Cardiac fibroblast (primary cell): Measurements from ENCODE around the gene KRTAP19-6.

Experiments used
- DNase-seq, 2 donors: peaks; one replicate each; pipeline versions ENCODE4 v3.0.0 to v3.0.0-alpha.2; 2010; ENCODE audit warnings: low read depth in 2 of 2
- H3K4me3 ChIP-seq, 2 donors: replicated peaks in 1 of 2; 1 replicate in 1 of 2; 2 replicates in 1 of 2; pipeline ENCODE4 v1.5.1; 2011; ENCODE audit warnings: low read depth in 2 of 2, low read length in 2 of 2, mild to moderate bottlenecking in 2 of 2, moderate library complexity in 1 of 2
- TF ChIP-seq, protein P1 (sequence below): IDR thresholded peaks from one replicate; pipeline ENCODE4 v1.5.1; 2011; ENCODE audit warnings: low read depth, mild to moderate bottlenecking, low read length, inconsistent platforms

Gene KRTAP19-6

DNA sequence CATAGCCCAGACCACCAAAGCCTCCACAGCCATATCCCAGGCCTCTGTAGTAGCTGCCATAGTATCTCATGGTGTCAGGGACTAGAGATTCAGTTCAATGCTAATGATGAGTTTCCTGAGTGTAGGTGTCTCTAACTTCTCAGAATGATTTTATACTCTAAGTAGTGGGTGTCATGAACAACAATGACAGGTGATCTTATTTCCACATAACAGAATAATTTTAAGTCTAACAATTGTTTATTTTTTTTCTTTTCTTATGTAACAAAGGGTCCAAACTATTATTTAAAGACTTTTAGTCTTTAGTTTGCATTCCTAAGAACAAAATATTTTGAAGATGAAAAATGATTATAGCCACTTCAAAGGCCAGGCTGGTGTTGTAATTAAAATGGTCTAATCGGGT, at the start of gene KRTAP19-6:
KRTAP19-6 (minus strand) TSS at position 101 of the 400 bp plus-strand sequence; CDS start at position 70, 31 bp downstream.
- no peak within 1 kb of the TSS for H3K4me3 ChIP-seq
- TF ChIP-seq, protein P1, sequence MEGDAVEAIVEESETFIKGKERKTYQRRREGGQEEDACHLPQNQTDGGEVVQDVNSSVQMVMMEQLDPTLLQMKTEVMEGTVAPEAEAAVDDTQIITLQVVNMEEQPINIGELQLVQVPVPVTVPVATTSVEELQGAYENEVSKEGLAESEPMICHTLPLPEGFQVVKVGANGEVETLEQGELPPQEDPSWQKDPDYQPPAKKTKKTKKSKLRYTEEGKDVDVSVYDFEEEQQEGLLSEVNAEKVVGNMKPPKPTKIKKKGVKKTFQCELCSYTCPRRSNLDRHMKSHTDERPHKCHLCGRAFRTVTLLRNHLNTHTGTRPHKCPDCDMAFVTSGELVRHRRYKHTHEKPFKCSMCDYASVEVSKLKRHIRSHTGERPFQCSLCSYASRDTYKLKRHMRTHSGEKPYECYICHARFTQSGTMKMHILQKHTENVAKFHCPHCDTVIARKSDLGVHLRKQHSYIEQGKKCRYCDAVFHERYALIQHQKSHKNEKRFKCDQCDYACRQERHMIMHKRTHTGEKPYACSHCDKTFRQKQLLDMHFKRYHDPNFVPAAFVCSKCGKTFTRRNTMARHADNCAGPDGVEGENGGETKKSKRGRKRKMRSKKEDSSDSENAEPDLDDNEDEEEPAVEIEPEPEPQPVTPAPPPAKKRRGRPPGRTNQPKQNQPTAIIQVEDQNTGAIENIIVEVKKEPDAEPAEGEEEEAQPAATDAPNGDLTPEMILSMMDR: no peak
- DNase-seq: no peak

DNA sequence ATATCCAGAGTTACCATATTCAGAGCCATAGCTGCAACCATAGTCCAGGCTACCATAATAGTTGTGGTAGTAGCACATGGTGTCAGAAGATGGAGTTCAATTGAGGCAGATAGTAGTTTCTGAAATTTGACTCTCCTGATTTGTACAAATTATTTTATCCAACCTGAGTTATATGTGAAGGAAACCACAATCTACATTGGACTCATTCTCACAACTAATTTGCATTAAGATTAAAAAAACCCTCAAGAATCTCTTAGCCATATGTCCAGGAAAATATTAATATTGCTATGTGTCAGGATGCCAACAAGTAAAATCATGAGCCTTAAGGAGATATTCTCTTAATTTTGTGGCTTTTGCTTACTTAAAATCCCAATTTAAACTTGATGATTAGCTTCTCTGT, 48.6 kb upstream of the KRTAP19-6 start, which contains the start of gene KRTAP22-2:
KRTAP22-2 (minus strand) TSS at position 101 of the 400 bp plus-strand sequence.
- H3K4me3 ChIP-seq: no peak within 1 kb of the TSS
- no peak for DNase-seq
- TF ChIP-seq, protein P1: no peak

DNA sequence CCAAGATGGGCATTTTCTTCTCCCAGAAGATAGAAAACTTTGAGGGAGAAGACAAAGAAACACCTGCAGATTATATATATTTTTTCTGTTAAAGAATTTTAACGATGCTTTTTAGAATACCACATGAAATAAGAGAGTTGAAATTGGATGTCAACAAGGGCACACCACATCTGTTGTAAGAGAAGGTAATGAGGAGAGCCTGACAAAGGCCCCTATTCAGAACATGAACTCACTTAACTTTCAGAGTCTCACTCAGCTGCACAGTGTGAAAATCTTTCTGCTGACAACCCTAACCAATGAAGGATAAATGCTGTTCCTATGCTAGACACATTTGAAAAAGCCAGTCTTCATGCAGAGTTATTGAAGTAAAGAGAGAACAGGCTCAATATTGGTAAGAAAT, 41.2 kb upstream of the KRTAP19-6 start:
- TF ChIP-seq, protein P1: no peak
- no peak overlapping the region for H3K4me3 ChIP-seq
- DNase-seq: no peak

DNA sequence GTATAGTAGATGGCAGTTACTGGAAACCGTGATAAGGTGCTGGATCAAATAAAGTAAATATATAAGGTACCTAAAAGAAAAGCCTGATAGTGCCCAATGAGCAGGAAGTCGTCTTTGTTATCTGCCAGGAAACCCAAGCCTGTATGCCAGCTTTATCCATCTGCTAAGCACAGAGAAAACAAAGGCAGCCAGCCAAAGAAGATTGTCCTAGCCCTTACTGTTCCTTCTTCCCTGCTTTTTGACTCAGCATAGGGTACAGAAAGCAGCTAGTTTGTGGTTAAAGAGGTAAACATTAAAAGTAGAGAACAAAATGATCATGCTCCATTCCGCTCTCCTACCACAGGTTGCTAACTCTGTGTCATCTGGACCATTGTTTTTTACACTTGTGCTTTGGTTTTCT, 38.5 kb upstream of the KRTAP19-6 start:
- no peak overlapping the region for H3K4me3 ChIP-seq
- no peak for DNase-seq
- TF ChIP-seq, protein P1: no peak

GRCh38 chr21:30579346-30579745, 37.7 kb upstream of the KRTAP19-6 start:
- DNase-seq: no peak
- H3K4me3 ChIP-seq: no peak overlapping the region
- TF ChIP-seq, protein P1: no peak

- no peak for DNase-seq
- TF ChIP-seq, protein P1: no peak
These were observed 36.1 kb upstream of the KRTAP19-6 start for GRCh38 chr21:30577766-30578165.

DNA sequence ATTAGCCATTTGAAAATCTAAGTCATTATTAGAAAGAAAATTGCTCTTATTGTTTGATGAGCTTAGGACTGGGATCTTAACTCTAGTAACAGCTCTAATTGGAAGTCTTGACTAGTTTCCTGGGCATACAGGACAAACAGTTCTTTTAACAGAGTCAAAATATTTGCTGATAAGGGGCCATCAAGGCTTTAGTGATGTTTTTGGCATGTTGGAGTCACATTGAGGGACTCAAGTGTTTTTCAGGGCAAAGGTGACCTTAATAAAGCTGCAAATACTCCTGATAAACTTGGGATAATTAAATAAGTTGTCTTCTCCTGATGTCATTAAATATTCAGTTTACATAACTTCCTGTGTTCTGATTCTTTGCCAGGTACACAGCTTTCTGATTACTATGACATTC, 26.0 kb upstream of the KRTAP19-6 start:
- H3K4me3 ChIP-seq: no peak overlapping the region
- TF ChIP-seq, protein P1: no peak
- DNase-seq: no peak

More at GRCh38 chr21:30577766-30578165, 36.1 kb upstream of the KRTAP19-6 start:
- H3K4me3 ChIP-seq: no peak overlapping the region
